ENCODE data around the gene TXNRD1.

The TXNRD1 gene

GRCh38 chr12:104348283-104348993 is 132.9 kb downstream of the TXNRD1 start:
- no peak for DNase-seq (ENCODE audit: low read depth in 1 of 2, low spot score in 1 of 2)
- H3K27ac ChIP-seq (replicated peaks) = no peak overlapping the region
- H3K4me3 ChIP-seq (replicated peaks; ENCODE audit: insufficient read depth, low read length) = no peak overlapping the region
- H3K27me3 ChIP-seq (ENCODE audit: insufficient read depth, poor library complexity, severe bottlenecking) = no peaks in the 10 kb centered on the region
- TF ChIP-seq CTCF (IDR thresholded peaks at IDR 0.05; ENCODE audit: insufficient read depth, low read length) (no peak), SPI1 (IDR thresholded peaks at IDR 0.05; ENCODE audit: borderline replicate concordance, low read depth) (no peak), REST (IDR thresholded peaks at IDR 0.05; ENCODE audit: insufficient replicate concordance, low read depth) (no peak), GABPA (IDR thresholded peaks at IDR 0.05; ENCODE audit: low read depth) (no peak), POLR2AphosphoS5 (IDR thresholded peaks at IDR 0.05; ENCODE audit: low read depth) (no peak)

DNA sequence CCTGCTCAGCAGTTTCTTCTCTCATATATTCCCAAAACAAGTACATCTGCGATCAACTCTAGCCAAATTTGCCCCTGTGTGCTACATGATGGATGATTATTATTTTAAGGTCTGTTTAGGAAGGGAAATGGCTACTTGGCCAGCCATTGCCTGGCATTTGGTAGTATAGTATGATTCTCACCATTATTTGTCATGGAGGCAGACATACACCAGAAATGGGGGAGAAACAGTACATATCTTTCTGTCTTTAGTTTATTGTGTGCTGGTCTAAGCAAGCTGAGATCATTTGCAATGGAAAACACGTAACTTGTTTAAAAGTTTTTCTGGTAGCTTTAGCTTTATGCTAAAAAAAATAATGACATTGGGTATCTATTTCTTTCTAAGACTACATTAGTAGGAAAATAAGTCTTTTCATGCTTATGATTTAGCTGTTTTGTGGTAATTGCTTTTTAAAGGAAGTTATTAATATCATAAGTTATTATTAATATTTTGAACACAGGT is 133.5 kb downstream of the TXNRD1 start:
- Histone ChIP-seq H3K27me3 (ENCODE audit: insufficient read depth, poor library complexity, severe bottlenecking) (no peaks in the 10 kb centered on the region), H3K4me3 (replicated peaks; ENCODE audit: insufficient read depth, low read length) (no peak overlapping the region), H3K27ac (replicated peaks) (no peak overlapping the region)
- DNase-seq (ENCODE audit: low read depth in 1 of 2, low spot score in 1 of 2) = no peak
- TF ChIP-seq POLR2AphosphoS5 (IDR thresholded peaks at IDR 0.05; ENCODE audit: low read depth) = no peak
- TF ChIP-seq GABPA (IDR thresholded peaks at IDR 0.05; ENCODE audit: low read depth) = no peak
- no peak for TF ChIP-seq SPI1 (IDR thresholded peaks at IDR 0.05; ENCODE audit: borderline replicate concordance, low read depth)
- TF ChIP-seq REST (IDR thresholded peaks at IDR 0.05; ENCODE audit: insufficient replicate concordance, low read depth) = no peak
- TF ChIP-seq CTCF (IDR thresholded peaks at IDR 0.05; ENCODE audit: insufficient read depth, low read length) = no peak

DNA sequence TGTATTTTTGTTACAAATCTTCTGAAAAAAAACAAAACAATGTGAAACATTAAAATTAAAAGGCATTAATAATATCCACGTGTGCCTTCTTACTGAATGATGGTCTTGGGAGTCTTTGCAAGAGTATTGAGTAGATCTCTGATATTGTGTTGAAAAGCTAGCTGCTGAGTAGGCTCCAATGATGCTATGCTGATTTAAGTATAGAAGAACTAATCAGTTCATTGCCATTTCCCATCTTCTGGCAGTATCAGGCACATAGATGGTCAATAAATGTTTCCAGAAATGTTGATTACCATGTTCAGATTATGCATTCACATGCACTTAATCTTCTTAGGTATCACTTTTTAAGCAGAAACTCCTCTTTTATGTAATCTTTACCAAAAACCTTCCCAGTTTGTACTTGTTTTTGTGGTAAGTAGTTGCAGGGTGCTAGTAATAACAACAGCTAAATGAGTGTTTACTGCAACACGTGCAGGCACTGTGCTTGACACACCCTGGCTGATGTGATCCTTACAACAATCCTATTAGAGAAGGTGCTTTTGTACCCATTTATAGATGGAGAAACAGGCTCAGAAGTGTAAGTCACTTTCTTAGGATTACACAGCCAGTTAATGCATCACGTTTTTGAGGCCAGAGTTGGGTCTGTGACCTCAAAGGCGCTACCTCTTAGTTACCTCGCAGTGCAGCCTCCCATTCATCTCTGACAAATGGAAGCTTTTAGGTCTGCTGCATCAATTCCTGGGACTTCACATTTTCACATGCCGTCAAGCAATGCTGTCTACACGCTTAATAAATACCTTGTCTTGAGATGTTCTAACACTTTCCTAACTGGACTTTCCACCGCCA is 134.9 kb downstream of the TXNRD1 start:
- Histone ChIP-seq H3K4me3 (replicated peaks; ENCODE audit: insufficient read depth, low read length) (no peak overlapping the region), H3K27me3 (ENCODE audit: insufficient read depth, poor library complexity, severe bottlenecking) (no peaks in the 10 kb centered on the region), H3K27ac (replicated peaks) (no peak overlapping the region)
- no peak for TF ChIP-seq CTCF (IDR thresholded peaks at IDR 0.05; ENCODE audit: insufficient read depth, low read length)
- no peak for TF ChIP-seq POLR2AphosphoS5 (IDR thresholded peaks at IDR 0.05; ENCODE audit: low read depth)
- no peak for TF ChIP-seq GABPA (IDR thresholded peaks at IDR 0.05; ENCODE audit: low read depth)
- no peak for TF ChIP-seq SPI1 (IDR thresholded peaks at IDR 0.05; ENCODE audit: borderline replicate concordance, low read depth)
- no peak for TF ChIP-seq REST (IDR thresholded peaks at IDR 0.05; ENCODE audit: insufficient replicate concordance, low read depth)
- DNase-seq (ENCODE audit: low read depth in 1 of 2, low spot score in 1 of 2) = no peak

All from HL-60 (cell line).